Naive B cell (primary cell): ENCODE measurements around the gene CCDC158. TPM values are rescaled to one million over a fixed set of nuclear protein-coding genes. Genes with fewer than 3 reads are reported as not detected.

Experiments
- ATAC-seq, 2 donors: fragments of 150-1000 bp; cut with Tn5 transposase; 2 replicates each; pipeline ENCODE4 v1.10.0; 2021; ENCODE audit warnings: low read depth in 2 of 2, mild to moderate bottlenecking in 2 of 2, moderate library complexity in 2 of 2
- DNase-seq: peaks from one replicate; pipeline ENCODE4 v3.0.0; 2022
- H3K27ac Mint-ChIP-seq, 6 donors: one replicate each; pipeline ENCODE4 v1.8.0; 2020 to 2022; ENCODE audit warnings: mild to moderate bottlenecking in 6 of 6, mixed read lengths in 6 of 6, moderate library complexity in 5 of 6, inconsistent platforms in 2 of 6
- H3K27me3 Mint-ChIP-seq, 3 donors: one replicate each; pipeline ENCODE4 v1.8.0; 2021 to 2022; ENCODE audit warnings: mixed read lengths in 3 of 3, mild to moderate bottlenecking in 1 of 3
- H3K36me3 Mint-ChIP-seq, 2 donors: one replicate each; pipeline ENCODE4 v1.8.0; 2020 to 2022; ENCODE audit warnings: mixed read lengths in 2 of 2, inconsistent platforms in 1 of 2, mild to moderate bottlenecking in 1 of 2
- H3K4me1 Mint-ChIP-seq, 3 donors: one replicate each; pipeline ENCODE4 v1.8.0; 2020 to 2022; ENCODE audit warnings: mixed read lengths in 3 of 3, inconsistent platforms in 1 of 3, mild to moderate bottlenecking in 1 of 3, moderate library complexity in 1 of 3
- H3K4me3 Mint-ChIP-seq, 8 donors: one replicate each; pipeline ENCODE4 v1.8.0; 2020 to 2022; ENCODE audit warnings: mild to moderate bottlenecking in 8 of 8, mixed read lengths in 8 of 8, moderate library complexity in 8 of 8, inconsistent platforms in 2 of 8
- H3K9me3 Mint-ChIP-seq, 7 donors: one replicate each; pipeline ENCODE4 v1.8.0; 2020 to 2022; ENCODE audit warnings: mixed read lengths in 7 of 7, mild to moderate bottlenecking in 5 of 7, inconsistent platforms in 2 of 7, moderate library complexity in 1 of 7
- polyA plus RNA-seq, 6 donors: library from polyadenylated mRNA; unstranded; fragments of 300-500 nt; fragmentation: Illumina TruSeq; gene quantifications; one replicate each; pipeline ENCODE4 v1.2.3, GENCODE V29; 2021; ENCODE audit warnings: low read depth in 6 of 6

Gene CCDC158
- polyA plus RNA-seq, 6 donors from 2014 or later: not detected

- H3K36me3 Mint-ChIP-seq: no peaks in the 10 kb centered on the region
- H3K9me3 Mint-ChIP-seq: no peaks in the 10 kb centered on the region
- H3K4me1 Mint-ChIP-seq: peaks cover 0 to 5% (median 3%) of the 10 kb centered on the region in 3 donors
- peaks cover 5 to 9% (median 7%) of the 10 kb centered on the region in 3 donors for H3K27me3 Mint-ChIP-seq
- DNase-seq (no peak), ATAC-seq (no peak)
- no peak overlapping the region for H3K4me3 Mint-ChIP-seq
- no peak overlapping the region for H3K27ac Mint-ChIP-seq
Observed at GRCh38 chr4:76410636-76411035, 10.3 kb downstream of the CCDC158 start.

- DNase-seq: no peak
- no peak overlapping the region for H3K27ac Mint-ChIP-seq
- H3K36me3 Mint-ChIP-seq: no peaks in the 10 kb centered on the region
- H3K4me3 Mint-ChIP-seq: no peak overlapping the region
- peak; percentile 62 to 65 for ATAC-seq
- H3K9me3 Mint-ChIP-seq: no peaks in the 10 kb centered on the region
- H3K4me1 Mint-ChIP-seq: peaks cover 0 to 5% (median 3%) of the 10 kb centered on the region in 3 donors
- peaks cover 0 to 21% (median 19%) of the 10 kb centered on the region in 3 donors for H3K27me3 Mint-ChIP-seq
Observed at GRCh38 chr4:76407440-76408119, 13.4 kb downstream of the CCDC158 start.

- peaks cover 5 to 26% (median 25%) of the 10 kb centered on the region in 3 donors for H3K27me3 Mint-ChIP-seq
- H3K36me3 Mint-ChIP-seq: no peaks in the 10 kb centered on the region
- no peak overlapping the region for H3K4me3 Mint-ChIP-seq
- ATAC-seq (no peak), DNase-seq (no peak)
- H3K4me1 Mint-ChIP-seq: peaks cover 0 to 5% (median 3%) of the 10 kb centered on the region in 3 donors
- no peak overlapping the region for H3K27ac Mint-ChIP-seq
- no peaks in the 10 kb centered on the region for H3K9me3 Mint-ChIP-seq
Observed at GRCh38 chr4:76406081-76406480, 14.9 kb downstream of the CCDC158 start.

- DNase-seq (no peak), ATAC-seq (no peak)
- Mint-ChIP-seq H3K4me3 (no peak overlapping the region), H3K27me3 (peaks cover 20 to 49% (median 49%) of the 10 kb centered on the region in 3 donors), H3K4me1 (no peaks in the 10 kb centered on the region), H3K9me3 (peaks cover 4 to 8% (median 6%) of the 10 kb centered on the region in 7 donors), H3K36me3 (peaks cover 0 to 9% of the 10 kb centered on the region in 2 donors), H3K27ac (no peak overlapping the region)
Observed at GRCh38 chr4:76401654-76402053, 19.3 kb downstream of the CCDC158 start.

- Mint-ChIP-seq H3K27me3 (peaks cover 18 to 58% (median 41%) of the 10 kb centered on the region in 3 donors), H3K9me3 (peaks cover 21 to 51% (median 34%) of the 10 kb centered on the region in 7 donors), H3K36me3 (peaks cover 0 to 27% of the 10 kb centered on the region in 2 donors), H3K27ac (no peak overlapping the region), H3K4me3 (no peak overlapping the region), H3K4me1 (no peaks in the 10 kb centered on the region)
- DNase-seq (no peak), ATAC-seq (no peak)
Observed at GRCh38 chr4:76388160-76388908, 32.6 kb downstream of the CCDC158 start.

- ATAC-seq (no peak), DNase-seq (no peak)
- H3K36me3 Mint-ChIP-seq: peaks cover 0 to 34% of the 10 kb centered on the region in 2 donors
- H3K27ac Mint-ChIP-seq: no peak overlapping the region
- peaks cover 18 to 51% (median 47%) of the 10 kb centered on the region in 3 donors for H3K27me3 Mint-ChIP-seq
- H3K9me3 Mint-ChIP-seq: peaks cover 16 to 43% (median 29%) of the 10 kb centered on the region in 7 donors
- H3K4me3 Mint-ChIP-seq: no peak overlapping the region
- peaks cover 0 to 3% (median 0%) of the 10 kb centered on the region in 3 donors for H3K4me1 Mint-ChIP-seq
Observed at GRCh38 chr4:76386566-76387305, 34.2 kb downstream of the CCDC158 start.

GRCh38 chr4:76385974-76386373 lies 35.0 kb downstream of the CCDC158 start:
- Mint-ChIP-seq H3K27ac (no peak overlapping the region), H3K9me3 (peaks cover 16 to 40% (median 26%) of the 10 kb centered on the region in 7 donors), H3K27me3 (peaks cover 18 to 46% (median 43%) of the 10 kb centered on the region in 3 donors), H3K4me3 (no peak overlapping the region), H3K4me1 (peaks cover 0 to 3% (median 0%) of the 10 kb centered on the region in 3 donors), H3K36me3 (peaks cover 0 to 35% of the 10 kb centered on the region in 2 donors)
- DNase-seq (no peak), ATAC-seq (no peak)

- no peak overlapping the region for H3K4me3 Mint-ChIP-seq
- no peak overlapping the region for H3K27ac Mint-ChIP-seq
Observed at GRCh38 chr4:76384052-76384451, 36.9 kb downstream of the CCDC158 start.

GRCh38 chr4:76383001-76383400 lies 37.9 kb downstream of the CCDC158 start:
- Mint-ChIP-seq H3K4me1 (peaks cover 0 to 3% (median 0%) of the 10 kb centered on the region in 3 donors), H3K9me3 (peaks cover 0 to 22% (median 4%) of the 10 kb centered on the region in 7 donors), H3K27ac (no peak overlapping the region), H3K36me3 (peaks cover 0 to 7% of the 10 kb centered on the region in 2 donors), H3K27me3 (peaks cover 10 to 30% (median 19%) of the 10 kb centered on the region in 3 donors), H3K4me3 (no peak overlapping the region)
- no peak for DNase-seq
- no peak for ATAC-seq

More at GRCh38 chr4:76384052-76384451, 36.9 kb downstream of the CCDC158 start:
- Mint-ChIP-seq H3K27me3 (peaks cover 10 to 38% (median 28%) of the 10 kb centered on the region in 3 donors), H3K36me3 (peaks cover 0 to 16% of the 10 kb centered on the region in 2 donors), H3K4me1 (peaks cover 0 to 3% (median 0%) of the 10 kb centered on the region in 3 donors), H3K9me3 (peaks cover 5 to 31% (median 11%) of the 10 kb centered on the region in 7 donors)
- ATAC-seq (no peak), DNase-seq (no peak)

GRCh38 chr4:76381986-76382385 lies 39.0 kb downstream of the CCDC158 start:
- no peak for ATAC-seq
- Mint-ChIP-seq H3K4me3 (no peak overlapping the region), H3K9me3 (peaks cover 0 to 22% (median 4%) of the 10 kb centered on the region in 7 donors), H3K27ac (peak overlapping the region in 1 of 6 donors; percentile 1), H3K4me1 (peaks cover 0 to 3% (median 0%) of the 10 kb centered on the region in 3 donors), H3K36me3 (peaks cover 0 to 7% of the 10 kb centered on the region in 2 donors), H3K27me3 (peaks cover 10 to 30% (median 19%) of the 10 kb centered on the region in 3 donors)
- no peak for DNase-seq

GRCh38 chr4:76380561-76380960 lies 40.4 kb downstream of the CCDC158 start:
- H3K36me3 Mint-ChIP-seq: peaks cover 0 to 7% of the 10 kb centered on the region in 2 donors
- peaks cover 0 to 18% (median 4%) of the 10 kb centered on the region in 7 donors for H3K9me3 Mint-ChIP-seq
- peaks cover 6 to 30% (median 12%) of the 10 kb centered on the region in 3 donors for H3K27me3 Mint-ChIP-seq
- no peak overlapping the region for H3K27ac Mint-ChIP-seq
- peaks cover 0 to 3% (median 0%) of the 10 kb centered on the region in 3 donors for H3K4me1 Mint-ChIP-seq
- H3K4me3 Mint-ChIP-seq: no peak overlapping the region
- DNase-seq (no peak), ATAC-seq (no peak)

GRCh38 chr4:76377911-76378310 lies 43.0 kb downstream of the CCDC158 start:
- H3K9me3 Mint-ChIP-seq: peaks cover 0 to 18% (median 4%) of the 10 kb centered on the region in 7 donors
- H3K27ac Mint-ChIP-seq: no peak overlapping the region
- peaks cover 0 to 3% (median 0%) of the 10 kb centered on the region in 3 donors for H3K4me1 Mint-ChIP-seq
- H3K36me3 Mint-ChIP-seq: peaks cover 0 to 7% of the 10 kb centered on the region in 2 donors
- H3K27me3 Mint-ChIP-seq: peaks cover 0 to 8% (median 0%) of the 10 kb centered on the region in 3 donors
- H3K4me3 Mint-ChIP-seq: no peak overlapping the region
- no peak for DNase-seq
- ATAC-seq: no peak

GRCh38 chr4:76377481-76377901 lies 43.5 kb downstream of the CCDC158 start:
- Mint-ChIP-seq H3K27me3 (peaks cover 0 to 8% (median 0%) of the 10 kb centered on the region in 3 donors), H3K36me3 (peaks cover 0 to 7% of the 10 kb centered on the region in 2 donors), H3K27ac (no peak overlapping the region), H3K4me1 (peaks cover 0 to 3% (median 0%) of the 10 kb centered on the region in 3 donors), H3K9me3 (peaks cover 0 to 18% (median 4%) of the 10 kb centered on the region in 7 donors), H3K4me3 (no peak overlapping the region)
- DNase-seq (no peak), ATAC-seq (no peak)
